Spleen (tissue), 11 donors: ENCODE results near the gene PGP. TPM values are rescaled to one million over a fixed set of nuclear protein-coding genes. Genes with fewer than 3 reads are reported as not detected.

Source experiments
- DNase-seq: peaks from one replicate; pipeline ENCODE4 v3.0.0-alpha.2; 2020
- H3K27ac ChIP-seq, 8 donors: fragments of 200-600 bp; sonication (generic) in 7 of 8; 1 replicate in 4 of 8; 2 replicates in 4 of 8; pipeline versions ENCODE4 v1.5.0 to v1.8.0; 2016 to 2021; ENCODE audit warnings: inconsistent platforms in 4 of 8, mild to moderate bottlenecking in 4 of 8, moderate library complexity in 1 of 8
- H3K27me3 ChIP-seq, 7 donors: fragments of 200-600 bp; sonication (generic) in 6 of 7; replicated peaks in 1 of 7; 1 replicate in 4 of 7; 2 replicates in 3 of 7; pipeline versions ENCODE4 v1.5.0 to v1.8.0; 2016 to 2021; ENCODE audit warnings: inconsistent platforms in 3 of 7, mild to moderate bottlenecking in 1 of 7
- H3K36me3 ChIP-seq, 6 donors: fragments of 200-600 bp; sonication (generic) in 5 of 6; 1 replicate in 4 of 6; 2 replicates in 2 of 6; pipeline versions ENCODE4 v1.5.0 to v1.8.0; 2016 to 2021; ENCODE audit warnings: inconsistent platforms in 2 of 6
- H3K4me1 ChIP-seq, 6 donors: fragments of 200-600 bp; sonication (generic) in 5 of 6; 1 replicate in 3 of 6; 2 replicates in 3 of 6; pipeline versions ENCODE4 v1.5.0 to v1.8.0; 2016 to 2021; ENCODE audit warnings: inconsistent platforms in 3 of 6
- H3K4me3 ChIP-seq, 8 donors: fragments of 200-600 bp; sonication (generic) in 7 of 8; 1 replicate in 4 of 8; 2 replicates in 4 of 8; pipeline versions ENCODE4 v1.5.0 to v1.8.0; 2016 to 2021; ENCODE audit warnings: inconsistent platforms in 4 of 8, mild to moderate bottlenecking in 4 of 8, moderate library complexity in 2 of 8
- H3K9me3 ChIP-seq, 8 donors: fragments of 200-600 bp; sonication (generic) in 7 of 8; 1 replicate in 4 of 8; 2 replicates in 4 of 8; pipeline versions ENCODE4 v1.5.0 to v1.8.0; 2016 to 2021; ENCODE audit warnings: inconsistent platforms in 4 of 8
- POLR2A ChIP-seq, 3 donors: fragments of 450-650 bp; IDR thresholded peaks; one replicate each; pipeline ENCODE4 v1.5.1; 2017; ENCODE audit warnings: antibody characterized with exemption in 3 of 3, mild to moderate bottlenecking in 1 of 3
- POLR2AphosphoS5 ChIP-seq, 3 donors: sonication (generic); formaldehyde crosslinking; IDR thresholded peaks; one replicate each; pipeline ENCODE4 v1.5.1; 2017; ENCODE audit warnings: antibody characterized with exemption in 3 of 3
- WGBS, 5 donors: extraction: QIAGEN DNeasy Blood & Tissue Kit in 3 of 5; methylation state at CpG; one replicate each; pipeline versions ENCODE4 v1.1.5 to v1.1.7; 2013 to 2018; 5-methylcytosine and 5-hydroxymethylcytosine counted together
- intact Hi-C: fragments of 100-400 bp; cut with DNase I; formaldehyde crosslinking; loops from one replicate; pipeline ENCODE4 v1.15.0; 2023; ENCODE audit warnings: low total_unique reads
- polyA plus RNA-seq, 3 donors: library from polyadenylated mRNA; stranded (reverse); fragments of 200-250 nt; gene quantifications; one replicate each; pipeline ENCODE4 v1.2.1, GENCODE V29; 2013
- total RNA-seq, 7 donors: library from RNA; depleted of rRNA in 3 of 7; stranded (reverse); fragments of >200 nt in 3 of 7; fragmentation: NEBNext Ultra II Directional in 4 of 7; extraction: Animal tissue kit (Norgen Biotek cat#: 25700) in 4 of 7; gene quantifications; one replicate each; pipeline versions ENCODE4 v1.1.0 to v1.2.1, GENCODE V29; 2016 to 2021
- TF ChIP-seq, protein P1 (sequence below), 11 experiments: fragments of 200-600 bp in 7 of 11; fragments of 450-650 bp in 4 of 11; sonication (generic) in 4 of 11; IDR thresholded peaks in 8 of 11; conservative IDR thresholded peaks in 3 of 11; 1 replicate in 7 of 11; 2 replicates in 4 of 11; pipeline versions ENCODE4 v1.4.0 to v1.8.0; 2016 to 2021; ENCODE audit warnings: antibody characterized with exemption in 11 of 11, inconsistent platforms in 4 of 11, mild to moderate bottlenecking in 1 of 11
- donor health status: healthy with polysubstance abuse.
- donor health status: DM: no; HTN: no; CAD: no; lungs with moderate emphysema.
- donor health status: DM: no; HTN: no; CAD: no.
- donor health status: Bipolar disorder and iron deficiency.
- donor health status: healthy.
- donor health status: DM: no; HTN: no; CAD: no.
- donor health status: DM: yes; HTN: yes; CAD: no.

Gene PGP
- total and polyA plus RNA-seq, 10 donors, result 9.3 to 20.2 (median 13.7) TPM

DNA sequence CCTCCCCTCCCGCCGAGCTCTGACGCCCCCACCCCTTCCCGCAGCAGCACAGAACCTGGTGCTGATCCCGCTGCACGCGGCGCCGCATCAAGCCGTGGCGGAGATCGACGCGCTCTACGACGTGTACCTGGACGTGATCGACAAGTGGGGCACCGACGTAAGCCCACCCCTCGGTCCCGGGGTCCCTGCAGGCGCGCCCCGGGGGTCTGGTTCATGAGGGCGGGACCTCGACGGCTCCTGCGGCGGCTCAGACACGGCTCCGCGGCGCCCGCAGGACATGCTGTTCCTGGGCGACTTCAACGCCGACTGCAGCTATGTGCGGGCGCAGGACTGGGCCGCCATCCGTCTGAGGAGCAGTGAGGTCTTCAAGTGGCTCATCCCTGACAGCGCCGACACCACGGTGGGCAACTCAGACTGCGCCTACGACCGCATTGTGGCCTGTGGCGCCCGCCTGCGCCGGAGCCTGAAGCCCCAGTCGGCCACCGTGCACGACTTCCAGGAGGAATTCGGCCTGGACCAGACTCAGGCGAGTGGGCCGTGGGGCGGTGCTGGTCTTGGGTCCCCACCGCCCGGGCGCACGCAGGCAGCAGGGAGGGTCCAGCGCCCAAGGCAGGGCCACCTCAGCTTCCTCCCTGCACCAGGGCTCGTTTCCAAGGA, 23.0 kb upstream of the PGP start:
- TF ChIP-seq POLR2A (IDR thresholded peaks at IDR 0.05), result no peak
- peak; percentile 9 to 50 (median 30) for TF ChIP-seq POLR2AphosphoS5 (IDR thresholded peaks at IDR 0.05)
- TF ChIP-seq, protein P1, sequence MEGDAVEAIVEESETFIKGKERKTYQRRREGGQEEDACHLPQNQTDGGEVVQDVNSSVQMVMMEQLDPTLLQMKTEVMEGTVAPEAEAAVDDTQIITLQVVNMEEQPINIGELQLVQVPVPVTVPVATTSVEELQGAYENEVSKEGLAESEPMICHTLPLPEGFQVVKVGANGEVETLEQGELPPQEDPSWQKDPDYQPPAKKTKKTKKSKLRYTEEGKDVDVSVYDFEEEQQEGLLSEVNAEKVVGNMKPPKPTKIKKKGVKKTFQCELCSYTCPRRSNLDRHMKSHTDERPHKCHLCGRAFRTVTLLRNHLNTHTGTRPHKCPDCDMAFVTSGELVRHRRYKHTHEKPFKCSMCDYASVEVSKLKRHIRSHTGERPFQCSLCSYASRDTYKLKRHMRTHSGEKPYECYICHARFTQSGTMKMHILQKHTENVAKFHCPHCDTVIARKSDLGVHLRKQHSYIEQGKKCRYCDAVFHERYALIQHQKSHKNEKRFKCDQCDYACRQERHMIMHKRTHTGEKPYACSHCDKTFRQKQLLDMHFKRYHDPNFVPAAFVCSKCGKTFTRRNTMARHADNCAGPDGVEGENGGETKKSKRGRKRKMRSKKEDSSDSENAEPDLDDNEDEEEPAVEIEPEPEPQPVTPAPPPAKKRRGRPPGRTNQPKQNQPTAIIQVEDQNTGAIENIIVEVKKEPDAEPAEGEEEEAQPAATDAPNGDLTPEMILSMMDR (IDR thresholded peaks at IDR 0.05 in 8 of 11, conservative IDR thresholded peaks at IDR 0.05 in 3 of 11), result no peak
- H3K9me3 ChIP-seq, result no peaks in the 10 kb centered on the region
- WGBS, 5 donors, result 17 to 30% (median 20%) methylated on average over 4 to 65 of the region's 65 CpGs
- no peak overlapping the region for H3K27ac ChIP-seq
- intact Hi-C loops, result no loop called here
- no peak overlapping the region for H3K4me3 ChIP-seq
- peaks cover 0 to 53% (median 26%) of the 10 kb centered on the region in 7 donors for H3K27me3 ChIP-seq
- peaks cover 13 to 88% (median 39%) of the 10 kb centered on the region in 6 donors for H3K36me3 ChIP-seq
- DNase-seq, result no peak
- peaks cover 11 to 35% (median 19%) of the 10 kb centered on the region in 6 donors for H3K4me1 ChIP-seq

DNA sequence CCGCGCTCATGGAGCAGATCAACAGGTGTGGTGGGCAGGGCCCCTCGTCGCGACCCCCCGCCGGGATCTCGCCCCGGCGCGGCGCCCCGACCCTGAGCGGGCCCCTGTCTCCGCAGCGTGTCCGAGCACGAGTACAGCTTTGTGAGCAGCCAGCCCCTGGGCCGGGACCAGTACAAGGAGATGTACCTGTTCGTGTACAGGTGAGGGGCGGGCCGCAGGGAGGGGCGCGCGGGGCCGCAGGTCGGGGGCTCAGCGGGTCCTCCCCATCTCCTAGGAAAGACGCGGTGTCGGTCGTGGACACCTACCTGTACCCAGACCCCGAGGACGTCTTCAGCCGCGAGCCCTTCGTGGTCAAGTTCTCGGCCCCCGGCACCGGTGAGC, 22.5 kb upstream of the PGP start:
- 12 to 15% (median 12%) methylated on average over 26 to 40 of the region's 40 CpGs; no CpG with 5 or more reads in 1 of the 5 donors for WGBS, 5 donors
- intact Hi-C loops, result no loop called here
- peaks cover 13 to 88% (median 41%) of the 10 kb centered on the region in 6 donors for H3K36me3 ChIP-seq

DNA sequence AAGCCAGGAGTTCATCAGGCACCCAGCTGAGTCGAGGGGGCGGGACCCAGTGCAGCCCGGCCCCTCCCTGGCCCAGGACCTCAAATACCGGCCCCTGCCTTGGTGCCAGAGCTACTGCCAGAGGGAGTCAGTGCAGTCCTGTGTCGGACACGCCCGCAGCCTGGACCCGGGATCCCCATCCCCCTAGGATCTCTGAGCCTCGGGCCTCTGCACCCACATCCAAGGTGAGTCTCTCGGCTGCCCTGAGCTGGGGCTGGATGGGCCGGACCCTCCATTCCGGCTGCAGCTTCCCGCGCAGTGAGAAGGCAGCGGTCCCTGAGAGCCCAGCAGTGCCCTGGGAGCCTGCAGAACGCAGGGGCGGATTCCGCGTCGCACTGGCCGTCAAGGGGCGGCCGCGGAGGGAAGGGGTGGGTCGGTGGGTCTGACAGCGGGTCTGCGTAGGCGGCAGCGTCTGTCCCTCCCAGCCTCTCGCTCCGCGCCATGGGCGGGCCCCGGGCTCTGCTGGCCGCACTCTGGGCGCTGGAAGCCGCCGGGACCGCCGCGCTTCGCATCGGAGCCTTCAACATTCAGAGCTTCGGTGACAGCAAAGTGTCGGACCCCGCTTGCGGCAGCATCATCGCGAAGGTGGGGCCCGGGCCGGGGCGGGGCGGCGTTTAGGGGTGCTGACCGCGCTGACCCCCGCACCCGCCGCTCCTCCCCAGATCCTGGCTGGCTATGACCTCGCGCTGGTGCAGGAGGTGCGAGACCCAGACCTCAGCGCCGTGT, 21.9 kb upstream of the PGP start, which contains the start of gene DNASE1L2:
Gene DNASE1L2 (plus strand): TSS at position 108 of the 765 bp plus-strand sequence. CDS start 373 bp downstream, at position 481.
- Histone ChIP-seq H3K27me3 (peaks cover 0 to 53% (median 26%) of the 10 kb centered on the region in 7 donors), H3K9me3 (no peaks in the 10 kb centered on the region), H3K4me1 (peaks cover 11 to 34% (median 20%) of the 10 kb centered on the region in 6 donors), H3K4me3 (peak within 1 kb of the TSS in 2 of 8 donors; percentile 13 to 30), H3K36me3 (peaks cover 13 to 88% (median 46%) of the 10 kb centered on the region in 6 donors), H3K27ac (no peak within 1 kb of the TSS)
- intact Hi-C loops, result no loop called here
- DNase-seq, result peak; percentile 72
- peak in 2 of 3 donors; percentile 35 to 48 for TF ChIP-seq POLR2AphosphoS5 (IDR thresholded peaks at IDR 0.05)
- no peak for TF ChIP-seq POLR2A (IDR thresholded peaks at IDR 0.05)
- WGBS, 5 donors, result 12 to 32% (median 16%) methylated on average over 15 to 64 of the region's 64 CpGs; no CpG with 5 or more reads in 1 of the 5 donors

More for the DNA sequence above, 22.5 kb upstream of the PGP start:
- TF ChIP-seq POLR2A (IDR thresholded peaks at IDR 0.05) (no peak), POLR2AphosphoS5 (IDR thresholded peaks at IDR 0.05) (no peak)
- TF ChIP-seq, protein P1 (IDR thresholded peaks at IDR 0.05 in 8 of 11, conservative IDR thresholded peaks at IDR 0.05 in 3 of 11), result no peak
- peaks cover 11 to 31% (median 19%) of the 10 kb centered on the region in 6 donors for H3K4me1 ChIP-seq
- H3K27me3 ChIP-seq, result peaks cover 0 to 53% (median 26%) of the 10 kb centered on the region in 7 donors
- H3K9me3 ChIP-seq, result no peaks in the 10 kb centered on the region
- DNase-seq, result no peak
- no peak overlapping the region for H3K27ac ChIP-seq
- peak overlapping the region in 1 of 8 donors; percentile 30 for H3K4me3 ChIP-seq

GRCh38 chr16:2235695-2236336, 21.2 kb upstream of the PGP start:
- Histone ChIP-seq H3K27me3 (peaks cover 0 to 53% (median 26%) of the 10 kb centered on the region in 7 donors), H3K36me3 (peaks cover 13 to 88% (median 53%) of the 10 kb centered on the region in 6 donors), H3K27ac (no peak overlapping the region), H3K4me3 (no peak overlapping the region), H3K9me3 (no peaks in the 10 kb centered on the region), H3K4me1 (peaks cover 11 to 41% (median 25%) of the 10 kb centered on the region in 6 donors)
- 84 to 91% (median 86%) methylated on average over 11 to 19 of the region's 19 CpGs for WGBS, 5 donors
- no peak for TF ChIP-seq POLR2AphosphoS5 (IDR thresholded peaks at IDR 0.05)
- no peak for TF ChIP-seq POLR2A (IDR thresholded peaks at IDR 0.05)
- TF ChIP-seq, protein P1 (IDR thresholded peaks at IDR 0.05 in 8 of 11, conservative IDR thresholded peaks at IDR 0.05 in 3 of 11), result no peak
- peak; percentile 72 for DNase-seq
- intact Hi-C loops, result no loop called here
